ENCODE data around the gene TMC8. TPM values are rescaled to one million over a fixed set of nuclear protein-coding genes. Genes with fewer than 3 reads are reported as not detected.

TMC8 gene
- total and polyA plus RNA-seq, 2 experiments from 2014 or later: 1.2 to 1.3 TPM

GRCh38 chr17:78172249-78173051 lies 41.9 kb downstream of the TMC8 start:
- H3K4me2 ChIP-seq: peak overlapping the region; percentile 3; the same call in 1 of the 2 replicates
- H3K9me3 Mint-ChIP-seq: no peaks in the 10 kb centered on the region; the same call in 1 of the 3 replicates
- ATAC-seq (peak; percentile 2), DNase-seq (ENCODE audit: low spot score) (no peak)
- no peaks in the 10 kb centered on the region for H3K27me3 ChIP-seq (ENCODE audit: insufficient read depth)
- peaks cover 53% of the 10 kb centered on the region for H3K4me1 Mint-ChIP-seq
- peaks cover 13% of the 10 kb centered on the region for H4K20me1 ChIP-seq (replicated peaks; ENCODE audit: insufficient read depth)
- H3K4me3 Mint-ChIP-seq: peak overlapping the region; percentile 7; the same call in 1 of the 3 replicates
- TF ChIP-seq, protein P1, sequence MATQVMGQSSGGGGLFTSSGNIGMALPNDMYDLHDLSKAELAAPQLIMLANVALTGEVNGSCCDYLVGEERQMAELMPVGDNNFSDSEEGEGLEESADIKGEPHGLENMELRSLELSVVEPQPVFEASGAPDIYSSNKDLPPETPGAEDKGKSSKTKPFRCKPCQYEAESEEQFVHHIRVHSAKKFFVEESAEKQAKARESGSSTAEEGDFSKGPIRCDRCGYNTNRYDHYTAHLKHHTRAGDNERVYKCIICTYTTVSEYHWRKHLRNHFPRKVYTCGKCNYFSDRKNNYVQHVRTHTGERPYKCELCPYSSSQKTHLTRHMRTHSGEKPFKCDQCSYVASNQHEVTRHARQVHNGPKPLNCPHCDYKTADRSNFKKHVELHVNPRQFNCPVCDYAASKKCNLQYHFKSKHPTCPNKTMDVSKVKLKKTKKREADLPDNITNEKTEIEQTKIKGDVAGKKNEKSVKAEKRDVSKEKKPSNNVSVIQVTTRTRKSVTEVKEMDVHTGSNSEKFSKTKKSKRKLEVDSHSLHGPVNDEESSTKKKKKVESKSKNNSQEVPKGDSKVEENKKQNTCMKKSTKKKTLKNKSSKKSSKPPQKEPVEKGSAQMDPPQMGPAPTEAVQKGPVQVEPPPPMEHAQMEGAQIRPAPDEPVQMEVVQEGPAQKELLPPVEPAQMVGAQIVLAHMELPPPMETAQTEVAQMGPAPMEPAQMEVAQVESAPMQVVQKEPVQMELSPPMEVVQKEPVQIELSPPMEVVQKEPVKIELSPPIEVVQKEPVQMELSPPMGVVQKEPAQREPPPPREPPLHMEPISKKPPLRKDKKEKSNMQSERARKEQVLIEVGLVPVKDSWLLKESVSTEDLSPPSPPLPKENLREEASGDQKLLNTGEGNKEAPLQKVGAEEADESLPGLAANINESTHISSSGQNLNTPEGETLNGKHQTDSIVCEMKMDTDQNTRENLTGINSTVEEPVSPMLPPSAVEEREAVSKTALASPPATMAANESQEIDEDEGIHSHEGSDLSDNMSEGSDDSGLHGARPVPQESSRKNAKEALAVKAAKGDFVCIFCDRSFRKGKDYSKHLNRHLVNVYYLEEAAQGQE (IDR thresholded peaks at IDR 0.05; ENCODE audit: unreplicated experiment): no peak
- no peak for TF ChIP-seq ZNF114 (CRISPR knock-in tag; IDR thresholded peaks at IDR 0.05)
- TF ChIP-seq ZNF331 (CRISPR knock-in tag; IDR thresholded peaks at IDR 0.05; ENCODE audit: low read depth): no peak
- TF ChIP-seq ETS1 (IDR thresholded peaks at IDR 0.05): no peak
- TF ChIP-seq, protein P2, sequence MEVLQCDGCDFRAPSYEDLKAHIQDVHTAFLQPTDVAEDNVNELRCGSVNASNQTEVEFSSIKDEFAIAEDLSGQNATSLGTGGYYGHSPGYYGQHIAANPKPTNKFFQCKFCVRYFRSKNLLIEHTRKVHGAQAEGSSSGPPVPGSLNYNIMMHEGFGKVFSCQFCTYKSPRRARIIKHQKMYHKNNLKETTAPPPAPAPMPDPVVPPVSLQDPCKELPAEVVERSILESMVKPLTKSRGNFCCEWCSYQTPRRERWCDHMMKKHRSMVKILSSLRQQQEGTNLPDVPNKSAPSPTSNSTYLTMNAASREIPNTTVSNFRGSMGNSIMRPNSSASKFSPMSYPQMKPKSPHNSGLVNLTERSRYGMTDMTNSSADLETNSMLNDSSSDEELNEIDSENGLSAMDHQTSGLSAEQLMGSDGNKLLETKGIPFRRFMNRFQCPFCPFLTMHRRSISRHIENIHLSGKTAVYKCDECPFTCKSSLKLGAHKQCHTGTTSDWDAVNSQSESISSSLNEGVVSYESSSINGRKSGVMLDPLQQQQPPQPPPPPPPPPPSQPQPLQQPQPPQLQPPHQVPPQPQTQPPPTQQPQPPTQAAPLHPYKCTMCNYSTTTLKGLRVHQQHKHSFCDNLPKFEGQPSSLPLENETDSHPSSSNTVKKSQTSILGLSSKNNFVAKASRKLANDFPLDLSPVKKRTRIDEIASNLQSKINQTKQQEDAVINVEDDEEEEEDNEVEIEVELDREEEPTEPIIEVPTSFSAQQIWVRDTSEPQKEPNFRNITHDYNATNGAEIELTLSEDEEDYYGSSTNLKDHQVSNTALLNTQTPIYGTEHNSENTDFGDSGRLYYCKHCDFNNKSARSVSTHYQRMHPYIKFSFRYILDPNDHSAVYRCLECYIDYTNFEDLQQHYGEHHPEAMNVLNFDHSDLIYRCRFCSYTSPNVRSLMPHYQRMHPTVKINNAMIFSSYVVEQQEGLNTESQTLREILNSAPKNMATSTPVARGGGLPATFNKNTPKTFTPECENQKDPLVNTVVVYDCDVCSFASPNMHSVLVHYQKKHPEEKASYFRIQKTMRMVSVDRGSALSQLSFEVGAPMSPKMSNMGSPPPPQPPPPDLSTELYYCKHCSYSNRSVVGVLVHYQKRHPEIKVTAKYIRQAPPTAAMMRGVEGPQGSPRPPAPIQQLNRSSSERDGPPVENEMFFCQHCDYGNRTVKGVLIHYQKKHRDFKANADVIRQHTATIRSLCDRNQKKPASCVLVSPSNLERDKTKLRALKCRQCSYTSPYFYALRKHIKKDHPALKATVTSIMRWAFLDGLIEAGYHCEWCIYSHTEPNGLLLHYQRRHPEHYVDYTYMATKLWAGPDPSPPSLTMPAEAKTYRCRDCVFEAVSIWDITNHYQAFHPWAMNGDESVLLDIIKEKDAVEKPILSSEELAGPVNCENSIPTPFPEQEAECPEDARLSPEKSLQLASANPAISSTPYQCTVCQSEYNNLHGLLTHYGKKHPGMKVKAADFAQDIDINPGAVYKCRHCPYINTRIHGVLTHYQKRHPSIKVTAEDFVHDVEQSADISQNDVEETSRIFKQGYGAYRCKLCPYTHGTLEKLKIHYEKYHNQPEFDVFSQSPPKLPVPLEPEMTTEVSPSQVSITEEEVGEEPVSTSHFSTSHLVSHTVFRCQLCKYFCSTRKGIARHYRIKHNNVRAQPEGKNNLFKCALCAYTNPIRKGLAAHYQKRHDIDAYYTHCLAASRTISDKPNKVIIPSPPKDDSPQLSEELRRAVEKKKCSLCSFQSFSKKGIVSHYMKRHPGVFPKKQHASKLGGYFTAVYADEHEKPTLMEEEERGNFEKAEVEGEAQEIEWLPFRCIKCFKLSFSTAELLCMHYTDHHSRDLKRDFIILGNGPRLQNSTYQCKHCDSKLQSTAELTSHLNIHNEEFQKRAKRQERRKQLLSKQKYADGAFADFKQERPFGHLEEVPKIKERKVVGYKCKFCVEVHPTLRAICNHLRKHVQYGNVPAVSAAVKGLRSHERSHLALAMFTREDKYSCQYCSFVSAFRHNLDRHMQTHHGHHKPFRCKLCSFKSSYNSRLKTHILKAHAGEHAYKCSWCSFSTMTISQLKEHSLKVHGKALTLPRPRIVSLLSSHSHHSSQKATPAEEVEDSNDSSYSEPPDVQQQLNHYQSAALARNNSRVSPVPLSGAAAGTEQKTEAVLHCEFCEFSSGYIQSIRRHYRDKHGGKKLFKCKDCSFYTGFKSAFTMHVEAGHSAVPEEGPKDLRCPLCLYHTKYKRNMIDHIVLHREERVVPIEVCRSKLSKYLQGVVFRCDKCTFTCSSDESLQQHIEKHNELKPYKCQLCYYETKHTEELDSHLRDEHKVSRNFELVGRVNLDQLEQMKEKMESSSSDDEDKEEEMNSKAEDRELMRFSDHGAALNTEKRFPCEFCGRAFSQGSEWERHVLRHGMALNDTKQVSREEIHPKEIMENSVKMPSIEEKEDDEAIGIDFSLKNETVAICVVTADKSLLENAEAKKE (CRISPR knock-in tag; IDR thresholded peaks at IDR 0.05): no peak
- no peak for TF ChIP-seq CTCF (conservative IDR thresholded peaks at IDR 0.05; ENCODE audit: low read depth in 2 of 2)
- TF ChIP-seq NANOG (IDR thresholded peaks at IDR 0.05; ENCODE audit: borderline replicate concordance): no peak
- TF ChIP-seq STAT1 (IDR thresholded peaks at IDR 0.05; ENCODE audit: unreplicated experiment): no peak
- no peak for TF ChIP-seq JUNB (IDR thresholded peaks at IDR 0.05; ENCODE audit: unreplicated experiment)
- TF ChIP-seq EZH2phosphoT487 (IDR thresholded peaks at IDR 0.05; ENCODE audit: unreplicated experiment): no peak
- H3K36me3 ChIP-seq (ENCODE audit: insufficient read depth): no peaks in the 10 kb centered on the region
- H3K27me3 Mint-ChIP-seq (ENCODE audit: insufficient read depth, low read depth, poor library complexity): peaks cover 31% of the 10 kb centered on the region
- peaks cover 16% of the 10 kb centered on the region; the same call in 1 of the 2 replicates for H3F3A ChIP-seq (replicated peaks; ENCODE audit: low read depth)
- no peak overlapping the region for H2AFZ ChIP-seq
- H3K4me1 ChIP-seq (ENCODE audit: insufficient read depth): peaks cover 21% of the 10 kb centered on the region
- peaks cover 48% of the 10 kb centered on the region for H3K36me3 Mint-ChIP-seq (ENCODE audit: low read depth)
- H3K4me3 ChIP-seq: no peak overlapping the region
- H3K27ac ChIP-seq (ENCODE audit: low read depth): peak overlapping the region; percentile 66; the same call in 1 of the 2 replicates
- no peaks in the 10 kb centered on the region for H3K9me2 ChIP-seq (ENCODE audit: insufficient read depth)
- peak overlapping the region; percentile 78; the same call in 1 of the 2 replicates for H3K27ac Mint-ChIP-seq
- H3K79me2 ChIP-seq (replicated peaks; ENCODE audit: insufficient read depth): no peaks in the 10 kb centered on the region

Data from GM23338 (cell line).